Spleen (tissue), 11 donors: ENCODE data around the gene ARL15. TPM values are rescaled to one million over a fixed set of nuclear protein-coding genes. Genes with fewer than 3 reads are reported as not detected.

Experiments used
- DNase-seq: peaks from one replicate; pipeline ENCODE4 v3.0.0-alpha.2; 2020
- H3K27ac ChIP-seq, 8 donors: fragments of 200-600 bp; sonication (generic) in 7 of 8; 1 replicate in 4 of 8; 2 replicates in 4 of 8; pipeline versions ENCODE4 v1.5.0 to v1.8.0; 2016 to 2021; ENCODE audit warnings: inconsistent platforms in 4 of 8, mild to moderate bottlenecking in 4 of 8, moderate library complexity in 1 of 8
- H3K27me3 ChIP-seq, 7 donors: fragments of 200-600 bp; sonication (generic) in 6 of 7; replicated peaks in 1 of 7; 1 replicate in 4 of 7; 2 replicates in 3 of 7; pipeline versions ENCODE4 v1.5.0 to v1.8.0; 2016 to 2021; ENCODE audit warnings: inconsistent platforms in 3 of 7, mild to moderate bottlenecking in 1 of 7
- H3K36me3 ChIP-seq, 6 donors: fragments of 200-600 bp; sonication (generic) in 5 of 6; 1 replicate in 4 of 6; 2 replicates in 2 of 6; pipeline versions ENCODE4 v1.5.0 to v1.8.0; 2016 to 2021; ENCODE audit warnings: inconsistent platforms in 2 of 6
- H3K4me1 ChIP-seq, 6 donors: fragments of 200-600 bp; sonication (generic) in 5 of 6; 1 replicate in 3 of 6; 2 replicates in 3 of 6; pipeline versions ENCODE4 v1.5.0 to v1.8.0; 2016 to 2021; ENCODE audit warnings: inconsistent platforms in 3 of 6
- H3K4me3 ChIP-seq, 8 donors: fragments of 200-600 bp; sonication (generic) in 7 of 8; 1 replicate in 4 of 8; 2 replicates in 4 of 8; pipeline versions ENCODE4 v1.5.0 to v1.8.0; 2016 to 2021; ENCODE audit warnings: inconsistent platforms in 4 of 8, mild to moderate bottlenecking in 4 of 8, moderate library complexity in 2 of 8
- H3K9me3 ChIP-seq, 8 donors: fragments of 200-600 bp; sonication (generic) in 7 of 8; 1 replicate in 4 of 8; 2 replicates in 4 of 8; pipeline versions ENCODE4 v1.5.0 to v1.8.0; 2016 to 2021; ENCODE audit warnings: inconsistent platforms in 4 of 8
- POLR2A ChIP-seq, 3 donors: fragments of 450-650 bp; IDR thresholded peaks; one replicate each; pipeline ENCODE4 v1.5.1; 2017; ENCODE audit warnings: antibody characterized with exemption in 3 of 3, mild to moderate bottlenecking in 1 of 3
- POLR2AphosphoS5 ChIP-seq, 3 donors: sonication (generic); formaldehyde crosslinking; IDR thresholded peaks; one replicate each; pipeline ENCODE4 v1.5.1; 2017; ENCODE audit warnings: antibody characterized with exemption in 3 of 3
- WGBS, 5 donors: extraction: QIAGEN DNeasy Blood & Tissue Kit in 3 of 5; methylation state at CpG; one replicate each; pipeline versions ENCODE4 v1.1.5 to v1.1.7; 2013 to 2018; 5-methylcytosine and 5-hydroxymethylcytosine counted together
- intact Hi-C: fragments of 100-400 bp; cut with DNase I; formaldehyde crosslinking; loops from one replicate; pipeline ENCODE4 v1.15.0; 2023; ENCODE audit warnings: low total_unique reads
- polyA plus RNA-seq, 3 donors: library from polyadenylated mRNA; stranded (reverse); fragments of 200-250 nt; gene quantifications; one replicate each; pipeline ENCODE4 v1.2.1, GENCODE V29; 2013
- total RNA-seq, 7 donors: library from RNA; depleted of rRNA in 3 of 7; stranded (reverse); fragments of >200 nt in 3 of 7; fragmentation: NEBNext Ultra II Directional in 4 of 7; extraction: Animal tissue kit (Norgen Biotek cat#: 25700) in 4 of 7; gene quantifications; one replicate each; pipeline versions ENCODE4 v1.1.0 to v1.2.1, GENCODE V29; 2016 to 2021
- TF ChIP-seq, protein P1 (sequence below), 11 experiments: fragments of 200-600 bp in 7 of 11; fragments of 450-650 bp in 4 of 11; sonication (generic) in 4 of 11; IDR thresholded peaks in 8 of 11; conservative IDR thresholded peaks in 3 of 11; 1 replicate in 7 of 11; 2 replicates in 4 of 11; pipeline versions ENCODE4 v1.4.0 to v1.8.0; 2016 to 2021; ENCODE audit warnings: antibody characterized with exemption in 11 of 11, inconsistent platforms in 4 of 11, mild to moderate bottlenecking in 1 of 11
- donor health status: healthy with polysubstance abuse.
- donor health status: DM: no; HTN: no; CAD: no; lungs with moderate emphysema.
- donor health status: DM: no; HTN: no; CAD: no.
- donor health status: Bipolar disorder and iron deficiency.
- donor health status: healthy.
- donor health status: DM: no; HTN: no; CAD: no.
- donor health status: DM: yes; HTN: yes; CAD: no.

ARL15 gene
- total and polyA plus RNA-seq, 10 donors: 6.3 to 70.2 (median 37.1) TPM

DNA sequence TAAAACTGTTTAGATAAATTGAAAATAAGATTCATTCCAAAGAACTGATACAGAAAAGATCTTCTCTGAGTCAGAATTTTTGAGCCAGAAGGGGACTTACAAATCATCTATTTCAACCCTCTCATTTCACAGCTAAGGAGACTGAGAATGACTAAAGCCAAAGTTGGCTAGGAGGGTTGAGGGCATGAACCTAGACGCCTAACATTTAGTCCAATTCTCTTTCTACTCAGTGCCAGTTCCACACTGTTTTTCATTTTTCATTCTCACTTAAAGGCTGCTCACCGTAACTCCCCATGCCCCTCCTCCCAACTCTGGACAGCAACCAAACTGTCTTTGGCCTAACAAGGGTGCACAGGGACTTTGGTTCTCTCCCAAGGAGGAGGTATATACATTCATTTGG is 386.0 kb downstream of the ARL15 start:
- TF ChIP-seq POLR2A (IDR thresholded peaks at IDR 0.05) (no peak), POLR2AphosphoS5 (IDR thresholded peaks at IDR 0.05) (no peak)
- TF ChIP-seq, protein P1, sequence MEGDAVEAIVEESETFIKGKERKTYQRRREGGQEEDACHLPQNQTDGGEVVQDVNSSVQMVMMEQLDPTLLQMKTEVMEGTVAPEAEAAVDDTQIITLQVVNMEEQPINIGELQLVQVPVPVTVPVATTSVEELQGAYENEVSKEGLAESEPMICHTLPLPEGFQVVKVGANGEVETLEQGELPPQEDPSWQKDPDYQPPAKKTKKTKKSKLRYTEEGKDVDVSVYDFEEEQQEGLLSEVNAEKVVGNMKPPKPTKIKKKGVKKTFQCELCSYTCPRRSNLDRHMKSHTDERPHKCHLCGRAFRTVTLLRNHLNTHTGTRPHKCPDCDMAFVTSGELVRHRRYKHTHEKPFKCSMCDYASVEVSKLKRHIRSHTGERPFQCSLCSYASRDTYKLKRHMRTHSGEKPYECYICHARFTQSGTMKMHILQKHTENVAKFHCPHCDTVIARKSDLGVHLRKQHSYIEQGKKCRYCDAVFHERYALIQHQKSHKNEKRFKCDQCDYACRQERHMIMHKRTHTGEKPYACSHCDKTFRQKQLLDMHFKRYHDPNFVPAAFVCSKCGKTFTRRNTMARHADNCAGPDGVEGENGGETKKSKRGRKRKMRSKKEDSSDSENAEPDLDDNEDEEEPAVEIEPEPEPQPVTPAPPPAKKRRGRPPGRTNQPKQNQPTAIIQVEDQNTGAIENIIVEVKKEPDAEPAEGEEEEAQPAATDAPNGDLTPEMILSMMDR (IDR thresholded peaks at IDR 0.05 in 8 of 11, conservative IDR thresholded peaks at IDR 0.05 in 3 of 11): no peak
- Histone ChIP-seq H3K4me1 (no peaks in the 10 kb centered on the region), H3K27ac (no peak overlapping the region), H3K36me3 (no peaks in the 10 kb centered on the region), H3K4me3 (no peak overlapping the region), H3K27me3 (no peaks in the 10 kb centered on the region), H3K9me3 (no peaks in the 10 kb centered on the region)
- WGBS, 5 donors: 78 to 91% (median 81%) methylated on average over 2 of the region's 2 CpGs
- intact Hi-C loops: no loop called here
- DNase-seq: no peak

DNA sequence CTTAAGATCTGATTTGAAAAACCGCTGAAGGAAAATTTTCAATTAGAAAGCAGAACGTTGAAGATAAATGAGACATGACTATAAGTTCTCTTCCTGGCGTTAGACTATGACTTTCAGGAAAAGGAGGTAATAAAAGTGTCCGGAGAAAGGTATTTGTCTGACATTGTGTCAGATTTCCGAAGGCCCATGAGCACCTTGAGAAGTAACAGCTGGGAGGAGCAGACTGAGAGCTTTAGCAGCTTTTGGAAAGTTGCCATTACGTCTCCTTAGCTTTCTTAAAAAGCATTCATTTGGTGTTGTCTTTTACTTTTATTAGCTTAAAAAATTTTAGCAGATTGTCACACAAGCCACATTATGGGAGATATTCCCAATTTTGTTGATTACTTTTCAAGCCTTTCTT is 386.4 kb downstream of the ARL15 start:
- intact Hi-C loops: no loop called here
- Histone ChIP-seq H3K27ac (no peak overlapping the region), H3K4me1 (no peaks in the 10 kb centered on the region), H3K9me3 (no peaks in the 10 kb centered on the region), H3K27me3 (no peaks in the 10 kb centered on the region), H3K4me3 (no peak overlapping the region), H3K36me3 (no peaks in the 10 kb centered on the region)
- 76 to 85% (median 84%) methylated on average over 6 of the region's 6 CpGs for WGBS, 5 donors
- TF ChIP-seq POLR2A (IDR thresholded peaks at IDR 0.05) (no peak), POLR2AphosphoS5 (IDR thresholded peaks at IDR 0.05) (no peak)
- TF ChIP-seq, protein P1 (IDR thresholded peaks at IDR 0.05 in 8 of 11, conservative IDR thresholded peaks at IDR 0.05 in 3 of 11): no peak
- no peak for DNase-seq

DNA sequence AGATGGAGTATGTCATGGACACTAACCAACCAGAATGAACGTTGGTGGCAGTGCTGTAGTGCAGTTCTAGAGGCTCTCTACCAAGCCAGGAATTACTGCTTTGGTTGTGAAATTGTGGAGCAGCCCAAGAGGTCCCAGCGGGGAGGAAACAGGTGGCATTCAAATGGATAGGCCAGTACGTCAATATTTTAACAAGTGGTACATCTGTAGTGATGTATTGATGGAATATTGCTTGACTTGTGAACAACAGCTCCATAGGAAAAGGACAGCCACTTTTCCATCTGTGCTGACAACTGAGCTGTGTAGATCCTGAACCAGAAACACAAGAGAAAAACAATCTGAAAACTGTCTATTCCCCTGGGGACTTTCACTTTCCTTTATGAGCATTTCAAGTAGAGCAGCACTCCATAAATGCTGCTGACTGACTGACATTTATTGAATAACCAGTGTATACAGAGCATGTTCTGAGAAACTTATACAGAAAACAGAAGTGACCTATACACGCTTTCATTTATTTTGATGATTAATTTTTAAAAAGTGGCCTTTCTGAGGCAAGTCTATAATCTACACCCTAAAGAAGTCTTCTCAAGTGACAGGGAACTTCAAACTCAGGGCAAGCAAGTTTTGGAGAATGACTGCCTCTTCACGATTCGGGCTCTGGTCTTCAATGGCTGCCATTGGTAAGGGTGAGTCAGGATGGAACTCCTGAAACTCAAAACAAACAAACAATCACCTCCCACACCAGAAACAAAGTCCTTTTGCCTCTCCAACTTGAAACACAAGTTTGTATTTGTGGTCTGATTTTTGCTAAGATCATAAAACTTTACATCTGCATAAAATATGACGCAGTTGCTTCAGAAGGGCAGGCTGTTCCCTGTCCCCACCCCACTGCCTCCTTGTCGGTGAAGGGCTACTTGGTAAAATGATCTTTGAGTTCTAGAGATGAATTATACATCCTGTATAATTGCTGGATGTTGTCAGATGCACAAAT is 387.6 kb downstream of the ARL15 start:
- H3K9me3 ChIP-seq: no peaks in the 10 kb centered on the region
- H3K4me1 ChIP-seq: no peaks in the 10 kb centered on the region
- H3K27ac ChIP-seq: no peak overlapping the region
- no peaks in the 10 kb centered on the region for H3K27me3 ChIP-seq
- no peaks in the 10 kb centered on the region for H3K36me3 ChIP-seq
- H3K4me3 ChIP-seq: no peak overlapping the region
- intact Hi-C loops: no loop called here
- DNase-seq: no peak
- WGBS, 5 donors: 79 to 91% (median 81%) methylated on average over 8 of the region's 8 CpGs
- TF ChIP-seq POLR2AphosphoS5 (IDR thresholded peaks at IDR 0.05): no peak
- TF ChIP-seq POLR2A (IDR thresholded peaks at IDR 0.05): no peak
- TF ChIP-seq, protein P1 (IDR thresholded peaks at IDR 0.05 in 8 of 11, conservative IDR thresholded peaks at IDR 0.05 in 3 of 11): no peak

DNA sequence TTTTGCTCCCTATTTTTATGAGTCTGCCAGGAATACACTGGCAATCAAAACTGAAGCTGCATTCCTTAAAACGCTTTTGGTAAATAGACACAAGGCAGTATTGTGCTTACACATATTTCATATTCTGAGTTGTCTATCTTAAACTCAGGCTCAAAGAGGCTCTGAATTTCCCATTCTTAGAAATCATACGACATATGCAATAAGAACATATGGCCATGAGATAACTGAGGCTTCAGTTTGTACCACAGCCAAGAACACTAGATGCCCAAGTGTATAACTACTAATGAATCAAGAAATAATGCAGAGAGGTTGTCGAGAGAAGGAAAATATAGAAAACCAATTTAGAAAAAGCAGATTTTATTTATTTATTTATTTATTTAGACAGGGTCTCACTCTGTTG is 392.5 kb downstream of the ARL15 start:
- TF ChIP-seq, protein P1 (IDR thresholded peaks at IDR 0.05 in 8 of 11, conservative IDR thresholded peaks at IDR 0.05 in 3 of 11): no peak
- TF ChIP-seq POLR2A (IDR thresholded peaks at IDR 0.05) (no peak), POLR2AphosphoS5 (IDR thresholded peaks at IDR 0.05) (no peak)
- Histone ChIP-seq H3K4me3 (no peak overlapping the region), H3K36me3 (no peaks in the 10 kb centered on the region), H3K4me1 (no peaks in the 10 kb centered on the region), H3K27ac (no peak overlapping the region), H3K9me3 (no peaks in the 10 kb centered on the region), H3K27me3 (no peaks in the 10 kb centered on the region)
- intact Hi-C loops: no loop called here
- DNase-seq: no peak
- 84 to 94% (median 89%) methylated on average over 3 of the region's 3 CpGs for WGBS, 5 donors
